Measurements from ENCODE around the gene GALNT17. TPM values are rescaled to one million over a fixed set of nuclear protein-coding genes. Genes with fewer than 3 reads are reported as not detected.

Gene GALNT17
- total RNA-seq, 1 experiment from 2014 or later, result not detected

DNA sequence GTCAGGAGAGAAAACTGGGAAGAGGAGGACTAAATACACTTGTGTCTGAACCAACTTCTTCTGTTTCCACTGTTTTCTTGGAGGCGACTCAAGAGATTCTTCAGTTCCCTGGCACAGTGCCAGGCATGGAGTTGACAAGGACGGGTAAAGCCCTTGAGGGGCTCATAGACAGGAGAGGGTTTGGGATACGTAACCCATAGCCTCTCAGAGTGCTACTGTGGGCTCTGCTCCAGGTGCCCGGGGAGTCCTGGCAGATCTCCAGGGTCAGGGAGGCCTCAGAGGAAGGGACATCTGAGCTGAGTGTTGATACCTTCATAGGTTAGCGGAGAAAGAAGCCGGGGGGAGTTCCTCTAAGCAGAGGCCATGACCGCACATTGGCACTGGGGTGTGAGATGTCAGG is 42.0 kb downstream of the GALNT17 start:
- POLR2A ChIA-PET, result no interaction called here
- H3K36me3 Mint-ChIP-seq (ENCODE audit: insufficient read depth, unreplicated experiment), result no peaks in the 10 kb centered on the region
- H3K4me3 Mint-ChIP-seq (ENCODE audit: unreplicated experiment), result no peak overlapping the region
- intact Hi-C loops (cut with micrococcal nuclease), result no loop called here
- H3K9me3 Mint-ChIP-seq (ENCODE audit: unreplicated experiment), result peaks cover 15% of the 10 kb centered on the region
- no peak overlapping the region for H3K27ac Mint-ChIP-seq (ENCODE audit: low read depth, unreplicated experiment)
- H3K4me1 Mint-ChIP-seq (ENCODE audit: insufficient read depth, unreplicated experiment), result no peaks in the 10 kb centered on the region
- TF ChIP-seq, protein P1, sequence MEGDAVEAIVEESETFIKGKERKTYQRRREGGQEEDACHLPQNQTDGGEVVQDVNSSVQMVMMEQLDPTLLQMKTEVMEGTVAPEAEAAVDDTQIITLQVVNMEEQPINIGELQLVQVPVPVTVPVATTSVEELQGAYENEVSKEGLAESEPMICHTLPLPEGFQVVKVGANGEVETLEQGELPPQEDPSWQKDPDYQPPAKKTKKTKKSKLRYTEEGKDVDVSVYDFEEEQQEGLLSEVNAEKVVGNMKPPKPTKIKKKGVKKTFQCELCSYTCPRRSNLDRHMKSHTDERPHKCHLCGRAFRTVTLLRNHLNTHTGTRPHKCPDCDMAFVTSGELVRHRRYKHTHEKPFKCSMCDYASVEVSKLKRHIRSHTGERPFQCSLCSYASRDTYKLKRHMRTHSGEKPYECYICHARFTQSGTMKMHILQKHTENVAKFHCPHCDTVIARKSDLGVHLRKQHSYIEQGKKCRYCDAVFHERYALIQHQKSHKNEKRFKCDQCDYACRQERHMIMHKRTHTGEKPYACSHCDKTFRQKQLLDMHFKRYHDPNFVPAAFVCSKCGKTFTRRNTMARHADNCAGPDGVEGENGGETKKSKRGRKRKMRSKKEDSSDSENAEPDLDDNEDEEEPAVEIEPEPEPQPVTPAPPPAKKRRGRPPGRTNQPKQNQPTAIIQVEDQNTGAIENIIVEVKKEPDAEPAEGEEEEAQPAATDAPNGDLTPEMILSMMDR (IDR thresholded peaks at IDR 0.05; ENCODE audit: unreplicated experiment), result no peak
- no TSS peak for BruUV-seq (replicated peaks)
- no peaks in the 10 kb centered on the region for H3K27me3 Mint-ChIP-seq (ENCODE audit: insufficient read depth, unreplicated experiment)
- DNase-seq (ENCODE audit: unreplicated experiment), result peak; percentile 0
- CTCF ChIA-PET, result no interaction called here

DNA sequence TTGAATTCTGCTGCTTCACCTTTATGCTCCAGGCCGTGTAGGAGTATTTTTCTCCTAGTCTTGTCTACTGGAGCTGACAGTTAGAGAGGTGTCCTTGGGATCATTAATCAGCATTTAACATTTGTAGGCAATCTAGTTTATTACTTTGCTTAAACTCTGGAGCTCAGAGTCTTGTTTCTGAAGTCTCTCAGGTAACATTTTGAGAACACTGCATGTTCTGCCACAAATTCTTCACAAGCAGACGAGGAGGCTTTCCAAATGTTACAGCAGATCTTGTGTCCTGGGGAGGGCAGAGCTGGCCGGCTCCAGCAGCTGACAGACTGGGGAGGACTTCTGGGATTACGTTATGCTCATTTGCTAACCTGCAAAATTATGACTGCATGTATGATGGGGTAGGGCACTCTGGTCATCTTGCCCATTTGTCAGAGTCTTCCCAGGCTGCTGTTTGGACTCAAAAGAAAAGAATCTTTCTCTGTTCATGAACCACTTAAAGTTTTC is 50.5 kb downstream of the GALNT17 start:
- Mint-ChIP-seq H3K9me3 (ENCODE audit: unreplicated experiment) (peaks cover 15% of the 10 kb centered on the region), H3K4me1 (ENCODE audit: insufficient read depth, unreplicated experiment) (no peaks in the 10 kb centered on the region), H3K4me3 (ENCODE audit: unreplicated experiment) (no peak overlapping the region), H3K27me3 (ENCODE audit: insufficient read depth, unreplicated experiment) (no peaks in the 10 kb centered on the region), H3K27ac (ENCODE audit: low read depth, unreplicated experiment) (no peak overlapping the region), H3K36me3 (ENCODE audit: insufficient read depth, unreplicated experiment) (no peaks in the 10 kb centered on the region)
- TF ChIP-seq, protein P1 (IDR thresholded peaks at IDR 0.05; ENCODE audit: unreplicated experiment), result no peak
- POLR2A ChIA-PET, result no interaction called here
- intact Hi-C loops (cut with micrococcal nuclease), result no loop called here
- DNase-seq (ENCODE audit: unreplicated experiment), result no peak
- CTCF ChIA-PET, result no interaction called here
- BruUV-seq (replicated peaks), result no TSS peak

DNA sequence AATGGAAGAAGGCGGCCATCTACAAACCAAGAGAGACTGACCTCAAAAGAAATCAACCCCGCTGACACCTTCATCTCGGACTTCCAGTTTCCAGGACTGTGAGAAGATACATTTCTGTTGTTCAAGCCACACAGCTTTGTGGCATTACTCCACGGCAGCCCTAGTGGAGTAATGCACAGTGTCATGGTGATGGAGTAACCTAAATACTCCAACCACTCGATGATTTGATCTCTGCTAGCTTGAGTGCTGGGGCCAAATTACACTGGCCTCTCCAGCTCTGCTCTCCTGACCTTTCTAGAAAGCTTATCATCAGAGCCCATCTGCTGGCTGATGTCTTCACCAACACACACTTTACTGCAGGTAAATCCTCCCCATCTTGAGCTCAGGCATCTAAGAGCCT is 52.2 kb downstream of the GALNT17 start:
- no peaks in the 10 kb centered on the region for H3K36me3 Mint-ChIP-seq (ENCODE audit: insufficient read depth, unreplicated experiment)
- no peaks in the 10 kb centered on the region for H3K4me1 Mint-ChIP-seq (ENCODE audit: insufficient read depth, unreplicated experiment)
- DNase-seq (ENCODE audit: unreplicated experiment), result no peak
- POLR2A ChIA-PET, result no interaction called here
- no peak overlapping the region for H3K27ac Mint-ChIP-seq (ENCODE audit: low read depth, unreplicated experiment)
- peaks cover 17% of the 10 kb centered on the region for H3K9me3 Mint-ChIP-seq (ENCODE audit: unreplicated experiment)
- H3K4me3 Mint-ChIP-seq (ENCODE audit: unreplicated experiment), result no peak overlapping the region
- BruUV-seq (replicated peaks), result no TSS peak
- CTCF ChIA-PET, result no interaction called here
- TF ChIP-seq, protein P1 (IDR thresholded peaks at IDR 0.05; ENCODE audit: unreplicated experiment), result no peak
- H3K27me3 Mint-ChIP-seq (ENCODE audit: insufficient read depth, unreplicated experiment), result no peaks in the 10 kb centered on the region
- intact Hi-C loops (cut with micrococcal nuclease), result no loop called here

DNA sequence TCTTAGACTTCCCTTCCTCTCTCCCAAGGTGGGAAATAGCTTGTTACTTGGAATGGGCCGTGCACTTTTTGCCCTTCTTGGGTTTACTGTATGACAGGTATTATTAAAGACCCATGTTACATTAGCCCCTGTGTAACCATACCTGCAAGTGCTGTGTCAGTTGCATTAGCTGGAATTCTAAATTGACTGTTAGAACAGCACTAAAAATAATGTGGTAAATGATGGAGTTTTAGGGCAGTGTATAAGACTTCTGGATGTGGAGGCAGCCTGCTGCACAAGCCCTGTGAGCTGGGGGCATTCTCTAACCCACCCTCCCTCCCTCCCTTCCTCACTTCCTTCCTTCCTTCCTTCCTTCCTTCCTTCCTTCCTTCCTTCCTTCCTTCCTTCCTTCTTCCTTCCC is 52.7 kb downstream of the GALNT17 start:
- POLR2A ChIA-PET, result no interaction called here
- CTCF ChIA-PET, result no interaction called here
- Mint-ChIP-seq H3K36me3 (ENCODE audit: insufficient read depth, unreplicated experiment) (no peaks in the 10 kb centered on the region), H3K9me3 (ENCODE audit: unreplicated experiment) (peaks cover 21% of the 10 kb centered on the region), H3K4me1 (ENCODE audit: insufficient read depth, unreplicated experiment) (no peaks in the 10 kb centered on the region), H3K4me3 (ENCODE audit: unreplicated experiment) (no peak overlapping the region), H3K27ac (ENCODE audit: low read depth, unreplicated experiment) (no peak overlapping the region), H3K27me3 (ENCODE audit: insufficient read depth, unreplicated experiment) (no peaks in the 10 kb centered on the region)
- TF ChIP-seq, protein P1 (IDR thresholded peaks at IDR 0.05; ENCODE audit: unreplicated experiment), result no peak
- no TSS peak for BruUV-seq (replicated peaks)
- intact Hi-C loops (cut with micrococcal nuclease), result no loop called here
- no peak for DNase-seq (ENCODE audit: unreplicated experiment)

All from MCF 10A (cell line).